GM18505 (cell line): Measurements from ENCODE around the gene BEND7.
"Not testable (repeated sequence)": the region's sequence is repeated elsewhere in the genome, so short reads cannot be mapped to it uniquely, and the experiment has no call there.

Source experiments
- ATAC-seq: cut with Tn5 transposase; IDR thresholded peaks from one replicate; pipeline ENCODE4 v1.9.1; 2021; ENCODE audit not compliant: unreplicated experiment
- POLR2A ChIP-seq: IDR thresholded peaks from 4 replicates; pipeline ENCODE4 v1.6.1; 2011; ENCODE audit warnings: borderline replicate concordance; ENCODE audit not compliant: insufficient read depth, insufficient read length; ENCODE audit errors: extremely low read depth

Gene BEND7

GRCh38 chr10:13440185-13441061 is 88.4 kb downstream of the BEND7 start:
- TF ChIP-seq POLR2A = no peak
- no peak for ATAC-seq

GRCh38 chr10:13439313-13440184 is 89.3 kb downstream of the BEND7 start:
- TF ChIP-seq POLR2A = no peak
- ATAC-seq = no peak

- ATAC-seq = no peak
- TF ChIP-seq POLR2A = no peak
Observed at GRCh38 chr10:13437026-13437555, 91.7 kb downstream of the BEND7 start.

GRCh38 chr10:13427943-13428342 is 100.9 kb downstream of the BEND7 start:
- ATAC-seq = not testable (repeated sequence)

- TF ChIP-seq POLR2A = no peak
- no peak for ATAC-seq
Observed at GRCh38 chr10:13425397-13425796, 103.4 kb downstream of the BEND7 start.

- TF ChIP-seq POLR2A = no peak
- ATAC-seq = no peak
Observed at GRCh38 chr10:13422800-13423199, 106.0 kb downstream of the BEND7 start.

- no peak for TF ChIP-seq POLR2A
- no peak for ATAC-seq
Observed at GRCh38 chr10:13421382-13421917, 107.4 kb downstream of the BEND7 start.

- TF ChIP-seq POLR2A = no peak
- no peak for ATAC-seq
Observed at GRCh38 chr10:13420532-13421307, 108.1 kb downstream of the BEND7 start.

GRCh38 chr10:13417459-13418126 is 111.2 kb downstream of the BEND7 start:
- TF ChIP-seq POLR2A = no peak
- ATAC-seq = no peak

- no peak for TF ChIP-seq POLR2A
- no peak for ATAC-seq
Observed at GRCh38 chr10:13416760-13417159, 112.1 kb downstream of the BEND7 start.

GRCh38 chr10:13414855-13415254 is 114.0 kb downstream of the BEND7 start:
- TF ChIP-seq POLR2A = no peak
- ATAC-seq = no peak

- no peak for TF ChIP-seq POLR2A
- no peak for ATAC-seq
Observed at GRCh38 chr10:13414137-13414536, 114.7 kb downstream of the BEND7 start.
